Endothelial cell of umbilical vein (primary cell): ENCODE measurements around the gene LRRN1. TPM values are rescaled to one million over a fixed set of nuclear protein-coding genes. Genes with fewer than 3 reads are reported as not detected.

Experiments
- BruUV-seq: library from RNA; stranded (reverse); fragments of 400-500 nt; replicated peaks from 2 replicates; lab custom pipeline; 2021; lab: Mats Ljungman, UMichigan
- CTCF ChIA-PET: fragments of 300-600, 350-600 bp; sonication (Branson Sonifier 250); formaldehyde crosslinking; loops from one replicate; lab custom pipeline; 2021; ENCODE audit warnings: antibody characterized with exemption, inconsistent platforms; lab: Charles Lee
- POLR2A ChIA-PET: fragments of 300-600, 350-600 bp; sonication (Branson Sonifier 250); formaldehyde crosslinking; loops from one replicate; lab custom pipeline; 2021; ENCODE audit warnings: antibody characterized with exemption, inconsistent platforms; lab: Charles Lee
- DNase-seq: peaks from one replicate; pipeline ENCODE4 v3.0.0-alpha.2; 2011; ENCODE audit warnings: low read depth, low spot score
- FAIRE-seq: peaks from 2 replicates; lab custom pipeline; 2011; peaks lifted over from hg19 to GRCh38; lab: Jason Lieb, UNC
- H2AFZ ChIP-seq: 2 replicates; pipeline ENCODE4 v1.6.0; 2012; ENCODE audit warnings: low read depth, low read length, control low read depth, inconsistent platforms
- H3K27ac ChIP-seq: 2 replicates; pipeline ENCODE4 v1.5.1; 2011; ENCODE audit warnings: low read depth, mild to moderate bottlenecking, control low read depth, low read length, moderate library complexity; ENCODE audit not compliant: insufficient read depth
- H3K27me3 ChIP-seq, 2 experiments: 2 replicates each; pipeline versions ENCODE4 v1.6.0 to v1.6.1; 2011; ENCODE audit warnings: low read length in 2 of 2, mixed read lengths in 1 of 2; ENCODE audit not compliant: control insufficient read depth in 2 of 2, insufficient read depth in 2 of 2
- H3K36me3 ChIP-seq, 2 experiments: 2 replicates in 1 of 2; 3 replicates in 1 of 2; pipeline ENCODE4 v1.5.1; 2011; ENCODE audit warnings: low read length in 2 of 2, mild to moderate bottlenecking in 1 of 2, moderate library complexity in 1 of 2; ENCODE audit not compliant: control insufficient read depth in 2 of 2, insufficient read depth in 2 of 2; ENCODE audit errors: extremely low read depth in 1 of 2
- H3K4me1 ChIP-seq: 3 replicates; pipeline ENCODE4 v1.5.1; 2011; ENCODE audit warnings: mild to moderate bottlenecking, low read length; ENCODE audit not compliant: control insufficient read depth, insufficient read depth; ENCODE audit errors: extremely low read depth
- H3K4me2 ChIP-seq: 2 replicates; pipeline ENCODE4 v1.6.1; 2011; ENCODE audit warnings: low read length, control low read depth, mixed read lengths; ENCODE audit not compliant: insufficient read depth
- H3K4me3 ChIP-seq, 3 experiments: fragments of 200-600 bp in 1 of 3; sonication (generic), shearing (Covaris generic) in 1 of 3; replicated peaks in 1 of 3; 2 replicates each; pipeline ENCODE4 v1.5.1; 2011 to 2016; ENCODE audit warnings: control low read depth in 3 of 3, low read length in 3 of 3, mild to moderate bottlenecking in 2 of 3, inconsistent platforms in 1 of 3, low read depth in 1 of 3, moderate library complexity in 1 of 3; ENCODE audit not compliant: insufficient read depth in 1 of 3
- H3K79me2 ChIP-seq: 2 replicates; pipeline ENCODE4 v1.6.0; 2012; ENCODE audit warnings: low read length, inconsistent platforms; ENCODE audit not compliant: control insufficient read depth, insufficient read depth
- H3K9ac ChIP-seq: replicated peaks from 2 replicates; pipeline ENCODE3; 2011; ENCODE audit warnings: low read length, control low read depth; ENCODE audit not compliant: insufficient read depth; ENCODE audit errors: extremely low read depth
- H3K9me1 ChIP-seq: replicated peaks from 3 replicates; pipeline ENCODE4 v1.6.0; 2011; ENCODE audit warnings: mild to moderate bottlenecking, low read length; ENCODE audit not compliant: control insufficient read depth, insufficient read depth; ENCODE audit errors: extremely low read depth
- H3K9me3 ChIP-seq: replicated peaks from 2 replicates; pipeline ENCODE4 v1.5.1; 2012; ENCODE audit warnings: low read length, inconsistent platforms; ENCODE audit not compliant: control insufficient read depth, insufficient read depth
- H4K20me1 ChIP-seq: replicated peaks from 2 replicates; pipeline ENCODE3; 2011; ENCODE audit warnings: mild to moderate bottlenecking, low read length; ENCODE audit not compliant: control insufficient read depth, insufficient read depth; ENCODE audit errors: extremely low read depth
- CTCF ChIP-seq, 2 donors: IDR thresholded peaks; 1 replicate in 1 of 2; 2 replicates in 1 of 2; pipeline ENCODE4 v1.5.1; 2011; ENCODE audit warnings: low read length in 2 of 2, mild to moderate bottlenecking in 2 of 2, moderate library complexity in 2 of 2, control low read depth in 1 of 2, inconsistent platforms in 1 of 2, low read depth in 1 of 2; ENCODE audit not compliant: insufficient read depth in 1 of 2; ENCODE audit errors: extremely low read depth in 1 of 2
- EZH2 ChIP-seq: IDR thresholded peaks from 2 replicates; pipeline ENCODE4 v1.6.1; 2012; ENCODE audit warnings: borderline replicate concordance, low read depth, mild to moderate bottlenecking, moderate library complexity, low read length, inconsistent platforms; ENCODE audit not compliant: severe bottlenecking
- FOS ChIP-seq: IDR thresholded peaks from 2 replicates; pipeline ENCODE4 v1.6.1; 2011; ENCODE audit warnings: mild to moderate bottlenecking, low read length, moderate library complexity, borderline replicate concordance; ENCODE audit not compliant: insufficient read depth
- GATA2 ChIP-seq: IDR thresholded peaks from 2 replicates; pipeline ENCODE4 v1.7.0; 2011; ENCODE audit warnings: low read depth, mild to moderate bottlenecking, moderate library complexity, mixed read lengths, low read length; ENCODE audit not compliant: insufficient read length, insufficient read depth
- JUN ChIP-seq: IDR thresholded peaks from 2 replicates; pipeline ENCODE4 v1.6.1; 2011; ENCODE audit warnings: borderline replicate concordance, low read depth; ENCODE audit not compliant: insufficient read length, insufficient read depth
- MAX ChIP-seq: IDR thresholded peaks from 2 replicates; pipeline ENCODE4 v1.6.1; 2011; ENCODE audit not compliant: insufficient read depth, insufficient read length
- MYC ChIP-seq: IDR thresholded peaks from one replicate; pipeline ENCODE4 v1.6.1; 2011; ENCODE audit warnings: mild to moderate bottlenecking, low read depth, low read length
- POLR2A ChIP-seq: IDR thresholded peaks from 2 replicates; pipeline ENCODE4 v1.6.1; 2012; ENCODE audit warnings: low read depth, mild to moderate bottlenecking, control low read depth, low read length
- POLR2AphosphoS5 ChIP-seq: IDR thresholded peaks from 2 replicates; pipeline ENCODE4 v1.6.1; 2012; ENCODE audit warnings: low read depth, mild to moderate bottlenecking, control low read depth, low read length, moderate library complexity; ENCODE audit not compliant: insufficient read depth
- dilution Hi-C: fragments of 300-500 bp; cut with MboI; formaldehyde crosslinking; loops from one replicate; pipeline ENCODE4 v1.15.0; 2019; ENCODE audit warnings: low sequenced_read_pairs; ENCODE audit not compliant: extremely low pct_ligation_motif_present
- intact Hi-C: fragments of 100-400 bp; cut with micrococcal nuclease; formaldehyde crosslinking; loops from one replicate; pipeline ENCODE4 v1.10.0; 2022
- polyA plus RNA-seq, 4 experiments: library from polyadenylated mRNA; depleted of rRNA in 3 of 4; stranded (reverse) in 3 of 4; unstranded in 1 of 4; fragments of >200 nt; gene quantifications; 2 replicates each; pipeline versions ENCODE4 v1.2.1 to v1.2.3, GENCODE V29; 2011 to 2012; ENCODE audit warnings: missing spikeins in 1 of 4
- total RNA-seq: library from RNA; stranded (reverse); gene quantifications from 2 replicates; pipeline ENCODE4 v1.2.3, GENCODE V29; 2021

LRRN1 gene
- total and polyA plus RNA-seq, 2 donors (not counting 3 experiments of a cell fraction or from before 2014, with no cell fraction given) = 0.04 TPM; not detected in 1

- no peaks in the 10 kb centered on the region for H3K4me1 ChIP-seq
- CTCF ChIA-PET = no interaction called here
- intact Hi-C loops (no loop called here), dilution Hi-C loops (no loop called here)
- no peak for TF ChIP-seq CTCF (IDR thresholded peaks at IDR 0.05; ENCODE audit: extremely low read depth in 1 of 2, insufficient read depth in 1 of 2, low read depth in 1 of 2, low read length in 2 of 2)
- TF ChIP-seq POLR2A = no peak
- no peak for TF ChIP-seq JUN
- TF ChIP-seq EZH2 = no peak
- TF ChIP-seq FOS = no peak
- TF ChIP-seq MYC = no peak
- TF ChIP-seq POLR2AphosphoS5 = no peak
- TF ChIP-seq GATA2 = no peak
- TF ChIP-seq MAX = no peak
- DNase-seq = no peak
- H4K20me1 ChIP-seq = no peaks in the 10 kb centered on the region
- no peak overlapping the region for H3K27ac ChIP-seq
- FAIRE-seq = no peak
- H3K4me2 ChIP-seq = no peak overlapping the region
- no peaks in the 10 kb centered on the region for H3K9me1 ChIP-seq
- no peak overlapping the region for H3K9ac ChIP-seq
- H3K4me3 ChIP-seq = no peak overlapping the region
- no TSS peak for BruUV-seq
- POLR2A ChIA-PET = no interaction called here
- no peaks in the 10 kb centered on the region for H3K9me3 ChIP-seq
- H3K36me3 ChIP-seq = no peaks in the 10 kb centered on the region
- no peak overlapping the region for H2AFZ ChIP-seq
- peaks cover 0 to 2% of the 10 kb centered on the region in 2 experiments for H3K27me3 ChIP-seq
- H3K79me2 ChIP-seq = no peaks in the 10 kb centered on the region
Measured at GRCh38 chr3:3806856-3807255, 7.6 kb downstream of the LRRN1 start.
